OCI-LY1 (cell line): ENCODE results near the gene NMBR.
A peak's percentile ranks its signal among the peaks of the same experiment; 100 is the strongest.

Experiments
- H2AFZ ChIP-seq: fragments of 200-600 bp; sonication (generic), shearing (Covaris generic); 2 replicates; pipeline ENCODE4 v1.6.0; 2014; ENCODE audit warnings: antibody characterized with exemption, mild to moderate bottlenecking, low read length
- H3F3A ChIP-seq: fragments of 200-600 bp; sonication (generic), shearing (Covaris generic); 2 replicates; pipeline ENCODE4 v1.6.0; 2014; ENCODE audit warnings: mild to moderate bottlenecking, antibody characterized with exemption, low read length, moderate library complexity; ENCODE audit not compliant: insufficient read depth
- H3K27ac ChIP-seq: fragments of 200-600 bp; sonication (generic); 2 replicates; pipeline ENCODE4 v1.5.1; 2014; ENCODE audit warnings: low read length, mixed run types, mild to moderate bottlenecking, low read depth; ENCODE audit not compliant: poor library complexity, severe bottlenecking
- H3K27me3 ChIP-seq: fragments of 200-600 bp; sonication (generic); 2 replicates; pipeline ENCODE4 v1.6.0; 2014; ENCODE audit warnings: antibody characterized with exemption, mild to moderate bottlenecking, low read length, moderate library complexity; ENCODE audit not compliant: insufficient read depth
- H3K36me3 ChIP-seq: fragments of 200-600 bp; sonication (generic); 2 replicates; pipeline ENCODE4 v1.6.1; 2014; ENCODE audit warnings: mild to moderate bottlenecking, antibody characterized with exemption, low read length, moderate library complexity, mixed read lengths; ENCODE audit not compliant: insufficient read depth
- H3K4me1 ChIP-seq: fragments of 200-600 bp; sonication (generic); 2 replicates; pipeline ENCODE4 v1.5.1; 2014; ENCODE audit warnings: mild to moderate bottlenecking, low read length, moderate library complexity; ENCODE audit not compliant: insufficient read depth, severe bottlenecking
- H3K4me2 ChIP-seq: fragments of 200-600 bp; sonication (generic), shearing (Covaris generic); 2 replicates; pipeline ENCODE4 v1.6.1; 2014; ENCODE audit warnings: low read length
- H3K4me3 ChIP-seq: fragments of 200-600 bp; sonication (generic); 2 replicates; pipeline ENCODE4 v1.5.1; 2014; ENCODE audit warnings: low read length, low read depth, mild to moderate bottlenecking, mixed read lengths; ENCODE audit not compliant: poor library complexity, severe bottlenecking
- H3K79me2 ChIP-seq: fragments of 200-600 bp; shearing (Covaris generic); 2 replicates; pipeline ENCODE4 v1.6.1; 2016; ENCODE audit warnings: mixed run types, low read length, mixed read lengths; ENCODE audit not compliant: insufficient read depth
- H3K9ac ChIP-seq: fragments of 200-600 bp; sonication (generic), shearing (Covaris generic); 2 replicates; pipeline ENCODE4 v1.6.1; 2014; ENCODE audit warnings: mild to moderate bottlenecking, low read length, mixed read lengths
- H3K9me2 ChIP-seq: fragments of 200-600 bp; sonication (generic), shearing (Covaris generic); 2 replicates; pipeline ENCODE4 v1.6.1; 2014; ENCODE audit warnings: low read depth, mild to moderate bottlenecking, low read length, mixed read lengths
- H3K9me3 ChIP-seq: fragments of 200-600 bp; shearing (Covaris generic); 2 replicates; pipeline ENCODE4 v1.6.1; 2014; ENCODE audit warnings: low read length, mixed read lengths
- H4K20me1 ChIP-seq: fragments of 200-600 bp; sonication (generic), shearing (Covaris generic); 2 replicates; pipeline ENCODE4 v1.6.0; 2016; ENCODE audit warnings: mild to moderate bottlenecking, low read length; ENCODE audit not compliant: insufficient read depth
- EZH2 ChIP-seq: fragments of 200-600 bp; sonication (generic), shearing (Covaris generic); IDR thresholded peaks from 2 replicates; pipeline ENCODE4 v1.8.0; 2017; ENCODE audit warnings: borderline replicate concordance, mixed run types, mild to moderate bottlenecking, antibody characterized with exemption, low read length, moderate library complexity, mixed read lengths
- TF ChIP-seq, protein P1 (sequence below): fragments of 200-600 bp; sonication (generic), shearing (Covaris generic); IDR thresholded peaks from 2 replicates; pipeline ENCODE4 v1.5.1; 2017; ENCODE audit warnings: mild to moderate bottlenecking, antibody characterized with exemption, low read length, moderate library complexity, mixed read lengths

Gene NMBR

DNA sequence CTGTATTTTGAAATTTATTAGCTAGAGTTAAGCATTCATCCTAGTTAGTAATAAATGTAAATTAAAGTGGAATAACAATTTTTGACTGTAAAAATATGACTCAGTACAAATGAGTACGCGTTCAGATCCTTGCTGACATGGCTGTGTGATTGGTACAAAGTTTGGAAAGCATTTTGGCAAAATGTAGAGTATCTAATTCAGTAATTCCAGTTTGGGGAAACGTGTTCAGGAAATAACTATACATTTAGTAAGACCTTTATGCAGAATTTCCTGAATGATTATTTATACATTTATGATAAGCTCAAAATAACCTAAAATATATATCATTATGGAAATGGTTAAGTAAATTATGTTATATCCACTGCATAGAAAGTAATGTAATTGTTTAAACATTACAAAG is 8.2 kb upstream of the NMBR start:
- Histone ChIP-seq H4K20me1 (no peaks in the 10 kb centered on the region), H3K27ac (peak overlapping the region; percentile 76)

GRCh38 chr6:142154336-142154735 is 7.4 kb upstream of the NMBR start:
- Histone ChIP-seq H3K27me3 (no peaks in the 10 kb centered on the region), H4K20me1 (no peaks in the 10 kb centered on the region), H3K27ac (no peak overlapping the region), H3K9ac (no peak overlapping the region), H3K79me2 (peaks cover 90% of the 10 kb centered on the region), H3K4me1 (peaks cover 25% of the 10 kb centered on the region), H3K4me3 (no peak overlapping the region), H3K4me2 (no peak overlapping the region), H3K9me3 (no peaks in the 10 kb centered on the region), H3F3A (no peaks in the 10 kb centered on the region), H3K9me2 (no peaks in the 10 kb centered on the region), H2AFZ (no peak overlapping the region), H3K36me3 (no peaks in the 10 kb centered on the region)
- TF ChIP-seq, protein P1, sequence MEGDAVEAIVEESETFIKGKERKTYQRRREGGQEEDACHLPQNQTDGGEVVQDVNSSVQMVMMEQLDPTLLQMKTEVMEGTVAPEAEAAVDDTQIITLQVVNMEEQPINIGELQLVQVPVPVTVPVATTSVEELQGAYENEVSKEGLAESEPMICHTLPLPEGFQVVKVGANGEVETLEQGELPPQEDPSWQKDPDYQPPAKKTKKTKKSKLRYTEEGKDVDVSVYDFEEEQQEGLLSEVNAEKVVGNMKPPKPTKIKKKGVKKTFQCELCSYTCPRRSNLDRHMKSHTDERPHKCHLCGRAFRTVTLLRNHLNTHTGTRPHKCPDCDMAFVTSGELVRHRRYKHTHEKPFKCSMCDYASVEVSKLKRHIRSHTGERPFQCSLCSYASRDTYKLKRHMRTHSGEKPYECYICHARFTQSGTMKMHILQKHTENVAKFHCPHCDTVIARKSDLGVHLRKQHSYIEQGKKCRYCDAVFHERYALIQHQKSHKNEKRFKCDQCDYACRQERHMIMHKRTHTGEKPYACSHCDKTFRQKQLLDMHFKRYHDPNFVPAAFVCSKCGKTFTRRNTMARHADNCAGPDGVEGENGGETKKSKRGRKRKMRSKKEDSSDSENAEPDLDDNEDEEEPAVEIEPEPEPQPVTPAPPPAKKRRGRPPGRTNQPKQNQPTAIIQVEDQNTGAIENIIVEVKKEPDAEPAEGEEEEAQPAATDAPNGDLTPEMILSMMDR, result no peak
- TF ChIP-seq EZH2, result no peak

More for the DNA sequence above, 8.2 kb upstream of the NMBR start:
- H3K9me3 ChIP-seq, result no peaks in the 10 kb centered on the region
- no peak overlapping the region for H3K4me3 ChIP-seq
- H3F3A ChIP-seq, result no peaks in the 10 kb centered on the region
- H3K4me1 ChIP-seq, result peaks cover 25% of the 10 kb centered on the region
- no peaks in the 10 kb centered on the region for H3K27me3 ChIP-seq
- peaks cover 4% of the 10 kb centered on the region; the same call in 1 of the 2 replicates for H3K36me3 ChIP-seq
- no peaks in the 10 kb centered on the region for H3K9me2 ChIP-seq
- peak overlapping the region; percentile 60; the same call in 1 of the 2 replicates for H3K4me2 ChIP-seq
- no peak overlapping the region; the same call in 1 of the 2 replicates for H3K9ac ChIP-seq
- H2AFZ ChIP-seq, result no peak overlapping the region
- H3K79me2 ChIP-seq, result peaks cover 87% of the 10 kb centered on the region
- TF ChIP-seq EZH2, result no peak
- TF ChIP-seq, protein P1, result no peak

DNA sequence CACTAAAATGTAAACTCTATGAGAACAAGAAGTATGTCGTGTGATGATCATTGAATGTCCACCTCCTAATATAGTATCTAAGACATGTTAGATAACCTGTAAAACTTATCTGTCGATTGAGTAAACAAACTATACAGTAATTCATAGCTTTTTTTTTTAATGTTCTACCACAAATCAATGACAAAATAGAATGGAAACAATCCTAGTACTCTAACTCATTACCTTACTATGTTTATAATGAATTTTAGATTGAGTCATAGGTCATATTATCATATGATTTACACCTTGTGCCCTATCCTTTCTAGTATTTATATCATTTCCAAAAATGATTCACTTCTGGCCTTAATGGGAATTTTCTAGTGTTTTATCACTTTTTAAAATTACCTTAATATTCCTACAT is 6.3 kb upstream of the NMBR start:
- H3K79me2 ChIP-seq, result peaks cover 93% of the 10 kb centered on the region
- no peak overlapping the region for H3K4me2 ChIP-seq
- no peaks in the 10 kb centered on the region for H3K9me3 ChIP-seq
- no peaks in the 10 kb centered on the region for H3K36me3 ChIP-seq
- H3K9ac ChIP-seq, result no peak overlapping the region
- H3K27ac ChIP-seq, result no peak overlapping the region
- H3K4me3 ChIP-seq, result no peak overlapping the region
- H3K27me3 ChIP-seq, result no peaks in the 10 kb centered on the region
- H3F3A ChIP-seq, result no peaks in the 10 kb centered on the region
- H2AFZ ChIP-seq, result no peak overlapping the region
- no peaks in the 10 kb centered on the region for H4K20me1 ChIP-seq
- H3K4me1 ChIP-seq, result peaks cover 36% of the 10 kb centered on the region
- TF ChIP-seq EZH2, result no peak
- TF ChIP-seq, protein P1, result no peak
- H3K9me2 ChIP-seq, result no peaks in the 10 kb centered on the region
